Posterior vena cava (tissue), 2 donors: ENCODE results near the gene ITGAE. TPM values are rescaled to one million over a fixed set of nuclear protein-coding genes. Genes with fewer than 3 reads are reported as not detected.
A peak's percentile ranks its signal among the peaks of the same experiment; 100 is the strongest.

Experiments used
- DNase-seq: peaks from one replicate; pipeline ENCODE4 v3.0.0-alpha.2; 2020; ENCODE audit warnings: low spot score
- intact Hi-C, 2 donors: fragments of 100-400 bp; cut with DNase I; formaldehyde crosslinking; loops; one replicate each; pipeline versions ENCODE4 v1.14.1 to v1.14.2; 2022 to 2023
- total RNA-seq, 2 donors: library from RNA; stranded (reverse); fragmentation: NEBNext Ultra II Directional; extraction: Animal tissue kit (Norgen Biotek cat#: 25700); gene quantifications; one replicate each; pipeline ENCODE4 v1.2.1, GENCODE V29; 2021
- donor health status: DM: yes; HTN: yes; CAD: no.
- donor health status: DM: yes; HTN: yes; CAD: no.

Gene ITGAE
- total RNA-seq, 2 donors from 2014 or later = 18.2 to 25.6 TPM

DNA sequence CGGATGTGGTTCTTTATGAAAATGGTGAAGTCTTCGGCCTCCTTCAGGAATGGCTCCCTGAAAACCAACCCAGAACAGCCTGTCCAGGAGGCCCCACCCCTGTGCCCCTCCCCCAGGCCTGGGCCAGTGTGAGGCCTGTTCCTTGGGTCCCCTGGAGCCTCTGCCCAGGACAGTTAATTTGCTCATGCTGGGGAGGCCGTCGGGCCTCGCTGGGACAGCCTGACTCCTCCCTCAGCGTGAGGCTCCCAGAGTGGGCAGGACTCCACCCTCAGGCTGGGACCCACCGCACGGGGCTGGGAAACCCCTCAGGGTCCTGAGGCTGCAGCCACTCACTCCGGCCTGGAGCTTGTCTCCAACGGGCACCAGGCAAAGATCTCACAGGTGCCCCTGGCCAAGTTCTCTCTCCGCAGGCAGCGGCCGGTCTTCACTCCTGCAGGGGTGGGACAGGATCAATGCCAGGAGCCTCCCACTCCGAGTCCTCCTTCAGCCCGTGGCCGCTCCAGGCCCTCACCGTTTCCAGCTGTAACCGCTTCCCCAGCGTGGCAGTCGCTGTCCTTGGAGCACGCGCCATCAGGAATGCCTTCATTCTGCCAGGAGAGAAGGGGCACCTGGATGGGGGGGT lies 110.8 kb downstream of the ITGAE start:
- DNase-seq = no peak
- intact Hi-C loops = no loop called here

GRCh38 chr17:3689262-3690093 lies 111.5 kb downstream of the ITGAE start:
- intact Hi-C loops = no loop called here
- no peak for DNase-seq

DNA sequence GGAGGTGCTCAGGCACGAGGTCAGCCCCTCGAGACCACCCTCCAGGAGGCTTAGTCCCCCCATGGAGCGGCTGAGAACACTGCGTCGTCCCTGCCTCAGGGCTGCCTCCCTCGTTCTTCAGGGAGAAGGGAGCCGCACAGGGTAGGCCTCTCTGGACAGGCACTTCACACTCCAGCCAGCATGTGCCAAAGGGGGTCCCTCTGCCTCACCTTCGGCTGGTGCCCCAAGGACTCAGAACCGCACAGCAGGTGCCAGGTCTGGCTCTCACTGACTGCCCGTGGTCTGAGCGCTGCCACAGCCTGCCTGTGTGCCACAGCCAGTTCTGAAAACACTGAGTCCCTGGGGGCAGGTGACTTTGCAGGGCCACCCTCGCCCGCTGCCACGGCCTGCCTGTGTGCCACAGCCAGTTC lies 112.1 kb downstream of the ITGAE start:
- no peak for DNase-seq
- intact Hi-C loops = no loop called here

- intact Hi-C loops = no loop called here
- no peak for DNase-seq
These were observed 112.9 kb downstream of the ITGAE start for GRCh38 chr17:3688027-3688553.

GRCh38 chr17:3685174-3685573 lies 115.8 kb downstream of the ITGAE start:
- intact Hi-C loops = no loop called here
- DNase-seq = no peak

DNA sequence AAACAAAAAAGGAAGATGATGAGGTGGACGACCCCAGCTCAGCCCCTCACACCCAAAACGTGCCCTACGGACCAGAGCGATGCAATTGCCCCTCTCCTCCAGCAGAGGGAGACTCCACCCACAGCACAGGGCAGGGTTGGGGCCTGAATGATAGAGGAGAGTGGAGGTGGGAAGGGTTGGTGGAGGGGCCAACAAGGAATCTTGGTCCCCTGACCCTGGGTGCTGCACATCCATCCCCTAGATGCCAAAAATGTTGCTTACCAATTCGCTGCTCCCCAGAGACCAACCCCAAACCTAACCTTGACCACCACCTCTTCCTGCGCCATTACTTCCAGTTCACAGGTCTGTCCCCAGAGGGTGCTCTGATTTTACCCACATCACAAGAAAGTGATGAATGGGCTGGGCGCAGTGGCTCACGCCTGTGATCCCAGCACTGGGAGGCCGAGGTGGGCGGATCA lies 117.9 kb downstream of the ITGAE start:
- intact Hi-C loops = no loop called here

GRCh38 chr17:3682033-3682432 lies 119.0 kb downstream of the ITGAE start:
- no peak for DNase-seq
- intact Hi-C loops = no loop called here

More for the DNA sequence above, 117.9 kb downstream of the ITGAE start:
- no peak for DNase-seq

DNA sequence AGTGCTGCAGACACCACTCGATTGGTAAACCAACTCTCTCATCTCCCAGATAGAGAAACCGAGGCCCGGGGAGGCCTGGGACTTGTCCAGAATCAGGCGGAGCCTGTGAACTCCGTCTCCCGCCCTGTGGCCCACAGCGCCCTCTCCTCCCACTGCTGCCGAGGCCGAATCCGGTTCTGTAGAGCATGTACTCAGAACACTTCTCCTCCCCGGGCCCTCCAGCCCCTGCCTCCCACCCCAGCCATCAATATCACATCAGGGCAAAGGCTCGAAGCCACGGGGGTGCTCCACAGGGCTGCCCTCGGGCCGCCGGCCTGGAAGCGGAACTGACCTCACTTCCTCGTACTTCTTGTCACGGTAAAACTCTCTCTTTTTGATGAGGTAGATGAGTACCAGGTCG lies 119.4 kb downstream of the ITGAE start:
- DNase-seq = no peak
- intact Hi-C loops = no loop called here

- intact Hi-C loops = no loop called here
- DNase-seq = no peak
These were observed 119.9 kb downstream of the ITGAE start for GRCh38 chr17:3681057-3681456.

- DNase-seq = no peak
- intact Hi-C loops = no loop called here
These were observed 121.4 kb downstream of the ITGAE start for GRCh38 chr17:3679531-3680126.

DNA sequence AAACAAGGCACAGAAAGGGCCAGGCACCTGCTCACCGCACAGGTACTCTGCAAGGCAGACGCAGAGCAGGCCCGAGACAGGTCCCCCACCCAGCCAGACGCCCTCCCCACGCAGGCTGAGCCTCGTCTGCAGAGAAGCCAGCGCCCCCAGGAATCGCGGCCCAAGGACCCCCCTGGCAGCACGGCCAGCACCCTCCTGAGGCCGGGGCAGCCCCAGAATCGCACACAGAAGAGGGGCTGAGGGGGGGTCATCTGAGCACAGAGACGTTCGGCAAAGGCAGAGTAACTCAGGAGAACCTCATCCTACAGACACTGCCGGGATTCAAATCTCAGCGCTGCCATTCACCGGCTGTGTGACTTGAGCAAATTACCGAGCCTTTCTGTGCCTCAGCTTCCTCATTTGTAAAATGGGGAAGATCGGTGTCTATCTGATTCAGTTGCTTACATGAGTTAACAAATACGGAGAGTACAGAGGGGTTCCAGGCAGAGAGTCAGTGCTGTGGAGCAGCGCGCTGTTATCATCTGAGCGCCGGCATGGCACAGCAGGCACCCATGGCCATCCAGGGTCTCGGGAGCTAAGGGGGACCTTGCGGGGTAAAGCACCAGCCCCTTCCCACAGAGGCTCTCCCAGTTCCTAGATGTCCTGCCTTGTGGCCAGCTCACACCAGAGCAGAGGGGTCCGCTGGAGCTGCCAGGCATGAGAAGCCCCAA lies 122.0 kb downstream of the ITGAE start:
- intact Hi-C loops = no loop called here
- no peak for DNase-seq

GRCh38 chr17:3678095-3678820 lies 122.7 kb downstream of the ITGAE start:
- intact Hi-C loops = no loop called here
- no peak for DNase-seq

- intact Hi-C loops = no loop called here
- DNase-seq = no peak
These were observed 125.1 kb downstream of the ITGAE start for GRCh38 chr17:3675886-3676285.

DNA sequence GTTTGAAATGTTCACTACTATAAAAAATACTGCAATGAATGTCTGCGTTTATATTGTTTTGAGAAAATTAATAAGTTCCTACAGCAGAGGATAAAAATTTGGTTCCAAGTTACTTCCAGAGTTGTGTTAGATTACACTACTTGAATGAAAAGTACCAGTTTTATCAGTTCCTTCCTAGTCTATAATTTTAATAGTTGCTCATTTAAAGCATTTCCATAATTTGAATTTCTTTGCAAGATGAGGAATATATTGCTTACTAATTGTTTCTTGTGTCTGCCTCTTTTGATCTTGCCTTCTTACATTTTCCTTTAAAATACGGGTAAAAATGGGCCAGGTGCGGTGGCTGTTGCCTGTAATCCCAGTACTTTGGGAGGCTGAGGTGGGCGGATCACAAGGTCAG lies 128.4 kb downstream of the ITGAE start:
- intact Hi-C loops = no loop called here
- DNase-seq = no peak

DNA sequence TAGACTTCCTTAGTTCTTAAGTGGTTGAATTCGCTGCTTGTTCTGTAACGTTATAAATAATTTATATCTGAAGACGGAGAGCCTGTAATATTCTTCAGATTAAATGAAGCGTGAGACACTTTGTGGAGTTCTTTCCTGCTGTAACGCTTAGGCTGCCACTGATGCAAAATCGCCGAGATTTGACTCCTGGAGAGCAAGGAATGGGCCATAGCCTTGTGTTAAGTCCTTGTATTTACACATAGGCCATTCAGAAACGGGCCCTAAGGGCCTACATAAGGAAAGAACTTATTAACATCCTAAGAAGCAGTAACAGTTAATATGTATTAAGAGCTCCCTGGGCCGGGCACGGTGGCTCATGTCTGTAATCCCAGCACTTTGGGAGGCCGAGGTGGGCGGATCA lies 131.4 kb downstream of the ITGAE start:
- intact Hi-C loops = no loop called here
- no peak for DNase-seq

GRCh38 chr17:3669085-3669347 lies 132.0 kb downstream of the ITGAE start:
- DNase-seq = no peak
- intact Hi-C loops = no loop called here

GRCh38 chr17:3668279-3669084 lies 132.5 kb downstream of the ITGAE start, which contains the start of the genes EMC6 and TAX1BP3:
Gene EMC6, plus strand, starts transcription at chr17:3668812. Its CDS starts 335 bp downstream, at chr17:3669147.
Gene TAX1BP3, minus strand, starts transcription at chr17:3668578. Its CDS starts 52 bp downstream, at chr17:3668526.
- intact Hi-C loops = no loop called here
- peak; percentile 100 for DNase-seq
